ENCODE measurements around the gene CDC42EP2. TPM values are rescaled to one million over a fixed set of nuclear protein-coding genes. Genes with fewer than 3 reads are reported as not detected.

The CDC42EP2 gene, protein sequence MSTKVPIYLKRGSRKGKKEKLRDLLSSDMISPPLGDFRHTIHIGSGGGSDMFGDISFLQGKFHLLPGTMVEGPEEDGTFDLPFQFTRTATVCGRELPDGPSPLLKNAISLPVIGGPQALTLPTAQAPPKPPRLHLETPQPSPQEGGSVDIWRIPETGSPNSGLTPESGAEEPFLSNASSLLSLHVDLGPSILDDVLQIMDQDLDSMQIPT
- total RNA-seq (2012; rRNA removed) = 18.0 and 36.9 TPM in 2 replicates

DNA sequence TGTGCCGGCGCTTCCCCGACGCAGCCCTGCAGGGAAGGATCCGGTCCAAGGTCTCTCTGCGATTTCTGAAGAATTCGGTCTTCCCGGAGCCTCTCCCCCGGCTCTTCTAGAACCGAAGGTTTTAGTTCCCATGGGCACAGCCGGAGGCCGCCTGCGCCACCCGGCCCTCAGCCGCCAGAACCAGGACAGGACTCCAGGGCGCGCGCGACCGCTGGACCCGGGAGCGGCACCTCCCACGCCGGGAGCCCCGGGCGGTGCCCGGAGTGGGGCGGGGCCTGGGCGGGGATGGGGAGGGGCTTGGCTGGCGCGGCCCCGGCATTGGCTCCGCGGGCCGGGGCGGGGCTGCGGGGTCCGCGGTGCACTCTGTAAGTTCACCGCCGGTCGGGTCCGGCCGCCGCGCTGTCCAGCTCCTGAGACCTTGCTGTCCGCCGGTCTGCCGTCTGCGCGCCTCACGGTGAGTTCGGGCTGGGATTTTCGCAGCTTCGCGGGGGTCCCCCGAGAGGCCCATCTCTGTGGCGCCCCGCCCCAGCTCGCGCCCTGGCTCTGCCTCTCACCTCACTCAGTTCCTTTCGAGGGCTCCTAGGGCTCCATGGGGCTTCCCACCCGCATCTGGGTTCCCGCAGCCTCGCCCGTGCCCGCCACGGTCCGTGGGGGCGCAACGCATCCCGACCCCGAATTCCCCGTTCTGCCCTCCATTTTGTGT is at the start of gene CDC42EP2:
Gene CDC42EP2, plus strand, starts transcription at position 366 of the 703 bp plus-strand sequence. CDS start 6,033 bp downstream, outside the sequence.
- H3K4me1 ChIP-seq (ENCODE audit: control insufficient read depth, insufficient read depth, low read length) = peaks cover 53% of the 10 kb centered on the region
- peaks cover 4% of the 10 kb centered on the region for H3K36me3 ChIP-seq (ENCODE audit: insufficient read depth, low read length)
- no peaks in the 10 kb centered on the region for H3K27me3 ChIP-seq (ENCODE audit: control insufficient read depth, insufficient read depth, low read length)
- H3K4me3 ChIP-seq (ENCODE audit: low read length) = peak within 1 kb of the TSS; percentile 94
- peak within 1 kb of the TSS; percentile 90 for H3K4me2 ChIP-seq (ENCODE audit: low read length)
- peak within 1 kb of the TSS; percentile 91 for H3K9ac ChIP-seq (ENCODE audit: low read depth, low read length)
- H3K9me3 ChIP-seq (replicated peaks; ENCODE audit: low read length) = no peaks in the 10 kb centered on the region

DNA sequence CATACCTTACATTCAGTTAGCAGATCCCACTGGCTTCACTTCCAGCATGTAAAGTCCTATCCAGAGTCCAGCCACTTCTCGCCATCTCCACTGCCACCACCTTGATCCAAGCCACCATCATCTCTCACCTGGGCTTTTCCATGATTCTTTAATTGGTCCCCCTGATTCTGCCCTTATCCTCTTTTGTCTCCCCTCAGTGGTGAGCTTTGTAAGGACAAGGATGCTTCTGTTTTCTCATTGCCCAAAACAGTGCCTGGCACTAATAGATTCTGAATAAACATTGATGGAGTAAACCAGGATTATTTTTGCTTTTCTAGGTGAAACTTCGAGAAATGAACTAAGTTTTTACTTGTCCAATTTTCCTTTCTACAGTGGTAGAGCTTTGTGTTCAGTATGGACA is 48.5 kb upstream of the CDC42EP2 start:
- Histone ChIP-seq H3K36me3 (ENCODE audit: insufficient read depth, low read length) (peaks cover 16% of the 10 kb centered on the region), H3K9me3 (replicated peaks; ENCODE audit: low read length) (no peaks in the 10 kb centered on the region), H3K4me3 (ENCODE audit: low read length) (no peak overlapping the region), H3K27me3 (ENCODE audit: control insufficient read depth, insufficient read depth, low read length) (no peaks in the 10 kb centered on the region), H3K4me2 (ENCODE audit: low read length) (no peak overlapping the region), H3K9ac (ENCODE audit: low read depth, low read length) (no peak overlapping the region), H3K4me1 (ENCODE audit: control insufficient read depth, insufficient read depth, low read length) (peaks cover 9% of the 10 kb centered on the region)

DNA sequence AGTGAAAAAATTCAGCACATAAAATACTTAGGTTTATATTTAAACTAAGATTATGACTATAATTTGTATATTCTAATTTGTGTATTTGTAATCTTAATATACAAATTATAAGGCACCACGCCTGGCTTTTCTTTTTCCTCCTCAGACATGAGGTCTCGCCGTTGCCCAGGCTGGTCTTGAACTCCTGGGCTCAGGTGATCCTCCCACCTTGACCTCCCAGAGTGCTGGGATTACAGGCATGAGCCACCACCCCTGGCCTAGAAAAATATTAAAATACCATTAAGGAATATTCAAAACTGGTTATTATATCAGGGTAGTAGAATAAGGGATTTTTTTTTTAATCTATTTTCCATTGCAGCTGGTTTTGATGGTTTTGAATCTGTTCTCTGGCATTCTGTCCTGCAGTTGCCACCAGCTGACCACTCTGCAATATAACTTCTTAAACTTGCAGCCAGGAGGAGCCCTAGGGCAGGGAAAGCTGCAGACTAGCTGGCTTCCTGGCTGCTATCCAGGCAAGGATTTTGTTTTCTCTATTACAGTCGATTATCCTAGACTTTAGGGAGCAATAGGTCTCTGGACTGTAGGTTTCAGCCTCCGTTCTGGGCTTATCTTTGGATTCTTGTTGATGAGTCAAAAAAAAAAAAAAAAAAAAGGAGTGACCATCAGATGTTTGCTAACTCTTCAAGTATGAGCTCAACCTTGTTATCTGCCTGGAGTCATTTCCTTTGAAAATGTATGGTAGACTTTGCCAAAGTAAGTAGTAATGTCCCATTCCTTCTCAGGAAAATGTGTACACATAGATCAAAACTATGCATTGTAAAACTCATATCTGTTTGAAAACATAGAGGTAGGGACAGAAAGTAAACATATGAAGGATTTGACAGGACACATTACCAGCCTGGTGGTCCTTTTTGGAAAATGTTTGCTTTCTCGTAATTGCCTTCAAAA is 39.7 kb upstream of the CDC42EP2 start:
- Histone ChIP-seq H3K9me3 (replicated peaks; ENCODE audit: low read length) (no peaks in the 10 kb centered on the region), H3K4me2 (ENCODE audit: low read length) (peak overlapping the region; percentile 11), H3K4me3 (ENCODE audit: low read length) (no peak overlapping the region), H3K36me3 (ENCODE audit: insufficient read depth, low read length) (peaks cover 13% of the 10 kb centered on the region), H3K9ac (ENCODE audit: low read depth, low read length) (peak overlapping the region; percentile 10), H3K4me1 (ENCODE audit: control insufficient read depth, insufficient read depth, low read length) (peaks cover 35% of the 10 kb centered on the region), H3K27me3 (ENCODE audit: control insufficient read depth, insufficient read depth, low read length) (no peaks in the 10 kb centered on the region)

DNA sequence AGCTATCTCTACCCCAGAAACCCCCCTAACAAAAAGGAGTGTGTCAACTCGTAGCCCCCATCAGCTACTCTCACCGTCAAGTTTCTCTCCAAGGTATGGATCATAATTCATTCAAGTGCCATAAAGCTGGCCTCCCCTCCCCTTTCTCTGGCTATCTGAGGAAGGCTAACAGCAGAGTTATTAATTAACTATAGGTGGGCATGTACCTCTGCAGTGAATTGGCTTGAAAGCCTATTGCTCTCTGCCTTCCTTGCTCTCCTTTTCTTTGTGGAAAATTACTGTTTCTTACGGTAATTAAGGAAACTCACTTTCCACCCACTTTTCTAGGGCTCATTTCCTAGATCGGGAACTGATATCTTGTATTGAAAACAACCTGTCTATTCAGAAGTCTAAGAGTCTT is 38.8 kb upstream of the CDC42EP2 start:
- Histone ChIP-seq H3K36me3 (ENCODE audit: insufficient read depth, low read length) (peaks cover 12% of the 10 kb centered on the region), H3K4me3 (ENCODE audit: low read length) (no peak overlapping the region), H3K9me3 (replicated peaks; ENCODE audit: low read length) (no peaks in the 10 kb centered on the region), H3K27me3 (ENCODE audit: control insufficient read depth, insufficient read depth, low read length) (no peaks in the 10 kb centered on the region), H3K4me2 (ENCODE audit: low read length) (no peak overlapping the region), H3K4me1 (ENCODE audit: control insufficient read depth, insufficient read depth, low read length) (peaks cover 43% of the 10 kb centered on the region), H3K9ac (ENCODE audit: low read depth, low read length) (peak overlapping the region; percentile 10)

DNA sequence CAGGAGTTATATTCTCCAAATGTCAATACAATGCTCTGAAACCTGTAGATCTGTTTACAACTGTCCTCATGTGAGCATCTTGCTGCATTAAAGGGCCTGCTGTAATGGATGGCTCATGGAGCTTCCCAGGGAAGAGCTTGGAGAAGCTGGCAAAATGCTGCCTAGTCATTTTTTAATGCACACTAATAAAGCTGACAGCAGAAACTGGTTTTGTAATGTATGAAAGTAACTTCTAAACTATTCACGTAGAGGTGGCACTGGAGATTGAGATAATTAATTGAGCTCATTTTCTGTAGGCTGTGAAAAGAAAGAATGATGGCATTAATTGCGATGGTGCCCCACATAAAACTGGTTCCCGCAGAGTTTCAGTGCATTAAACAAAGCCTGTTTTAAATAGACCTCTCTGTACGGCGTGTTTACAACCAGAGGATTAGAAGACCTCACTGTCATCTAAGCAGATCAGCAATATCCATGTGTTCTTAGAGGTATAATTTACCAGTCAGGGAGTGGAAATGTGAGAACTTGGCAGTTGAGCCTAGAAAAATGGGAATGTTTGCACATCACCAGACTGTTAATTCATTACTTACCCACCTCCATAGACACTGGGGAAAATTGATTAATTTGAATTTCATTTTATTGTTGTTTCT is 36.9 kb upstream of the CDC42EP2 start:
- Histone ChIP-seq H3K9ac (ENCODE audit: low read depth, low read length) (peak overlapping the region; percentile 57), H3K4me3 (ENCODE audit: low read length) (no peak overlapping the region), H3K27me3 (ENCODE audit: control insufficient read depth, insufficient read depth, low read length) (no peaks in the 10 kb centered on the region), H3K36me3 (ENCODE audit: insufficient read depth, low read length) (peaks cover 25% of the 10 kb centered on the region), H3K9me3 (replicated peaks; ENCODE audit: low read length) (no peaks in the 10 kb centered on the region), H3K4me2 (ENCODE audit: low read length) (peak overlapping the region; percentile 17), H3K4me1 (ENCODE audit: control insufficient read depth, insufficient read depth, low read length) (peaks cover 43% of the 10 kb centered on the region)

DNA sequence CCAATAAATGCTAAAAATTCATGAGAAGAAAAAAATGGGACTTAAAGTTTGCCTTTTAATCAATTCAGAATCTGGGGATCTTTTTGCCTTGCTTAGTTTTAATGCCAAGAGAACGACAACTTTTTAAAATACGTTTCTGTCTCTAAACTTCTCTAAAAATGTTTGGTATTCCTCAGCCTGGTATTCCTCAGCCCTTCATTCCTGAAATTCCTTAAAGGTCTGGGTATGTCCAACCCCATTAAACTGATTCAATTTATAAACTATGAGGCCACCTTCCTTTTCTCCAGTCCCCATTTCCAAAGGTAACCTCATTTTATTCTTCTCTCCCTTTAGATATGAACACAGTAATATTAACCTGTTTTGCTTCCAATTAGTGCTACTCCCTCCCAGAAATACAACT is 36.3 kb upstream of the CDC42EP2 start:
- H3K36me3 ChIP-seq (ENCODE audit: insufficient read depth, low read length) = peaks cover 25% of the 10 kb centered on the region

DNA sequence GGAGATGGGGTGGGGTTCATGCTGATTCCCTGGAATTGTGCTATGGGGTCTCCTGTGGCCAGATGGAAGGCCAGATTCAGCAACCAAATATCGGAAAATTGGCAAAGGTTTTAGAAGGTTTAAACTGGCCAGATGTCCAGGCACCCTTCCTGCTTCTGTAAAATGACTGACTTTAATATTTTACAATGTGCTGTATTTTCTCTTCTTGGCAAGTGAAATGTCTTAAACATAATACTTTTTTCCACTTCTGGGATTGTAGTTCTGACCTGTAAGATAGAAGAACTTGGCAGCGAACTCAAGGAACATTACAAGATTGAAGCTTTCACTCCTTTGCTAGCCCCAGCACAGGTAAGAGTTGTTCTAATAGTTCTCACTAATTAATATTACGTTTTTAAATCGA is 35.4 kb upstream of the CDC42EP2 start:
- no peak overlapping the region for H3K4me3 ChIP-seq (ENCODE audit: low read length)

More for the DNA sequence above, 36.3 kb upstream of the CDC42EP2 start:
- peaks cover 43% of the 10 kb centered on the region for H3K4me1 ChIP-seq (ENCODE audit: control insufficient read depth, insufficient read depth, low read length)
- H3K4me3 ChIP-seq (ENCODE audit: low read length) = peak overlapping the region; percentile 13
- peak overlapping the region; percentile 57 for H3K9ac ChIP-seq (ENCODE audit: low read depth, low read length)
- H3K9me3 ChIP-seq (replicated peaks; ENCODE audit: low read length) = no peaks in the 10 kb centered on the region
- H3K27me3 ChIP-seq (ENCODE audit: control insufficient read depth, insufficient read depth, low read length) = no peaks in the 10 kb centered on the region
- H3K4me2 ChIP-seq (ENCODE audit: low read length) = peak overlapping the region; percentile 17

DNA sequence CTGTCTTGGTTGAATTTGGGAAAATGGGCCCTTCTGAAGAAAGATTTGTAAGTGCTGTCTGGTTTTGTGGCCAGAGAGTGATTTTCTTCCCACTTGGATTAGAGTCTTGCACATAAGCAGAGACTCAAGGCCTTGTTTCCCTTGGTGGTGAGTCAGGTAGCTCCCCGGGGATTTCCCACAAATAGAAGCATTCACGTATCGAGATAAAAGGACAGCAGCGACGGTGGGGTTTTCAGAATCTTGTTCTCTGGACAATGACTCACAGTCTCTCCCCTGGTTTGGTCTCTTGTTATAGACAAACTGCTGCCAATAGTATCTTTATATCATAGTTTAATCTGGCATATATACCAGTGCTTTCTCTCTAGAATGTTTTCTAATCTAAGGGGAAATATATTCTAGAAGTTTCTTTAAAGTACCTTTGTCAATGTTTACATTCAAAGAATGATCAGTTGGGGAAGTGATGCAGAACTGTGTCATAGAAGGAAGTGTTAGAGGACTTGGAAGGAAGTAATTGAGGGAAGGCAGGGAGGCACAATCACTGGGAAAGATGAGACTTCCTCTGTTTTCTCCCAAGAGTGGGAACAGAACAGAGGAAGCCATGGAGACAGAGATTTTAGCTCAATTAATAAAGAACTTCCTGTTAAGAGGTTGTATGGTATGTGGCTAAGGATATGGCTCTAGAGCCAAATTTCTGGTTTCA is 34.8 kb upstream of the CDC42EP2 start:
- H3K4me2 ChIP-seq (ENCODE audit: low read length) = peak overlapping the region; percentile 41
- H3K9ac ChIP-seq (ENCODE audit: low read depth, low read length) = peak overlapping the region; percentile 57
- H3K27me3 ChIP-seq (ENCODE audit: control insufficient read depth, insufficient read depth, low read length) = no peaks in the 10 kb centered on the region
- H3K9me3 ChIP-seq (replicated peaks; ENCODE audit: low read length) = no peaks in the 10 kb centered on the region
- H3K4me3 ChIP-seq (ENCODE audit: low read length) = no peak overlapping the region
- H3K4me1 ChIP-seq (ENCODE audit: control insufficient read depth, insufficient read depth, low read length) = peaks cover 43% of the 10 kb centered on the region
- H3K36me3 ChIP-seq (ENCODE audit: insufficient read depth, low read length) = peaks cover 25% of the 10 kb centered on the region

More for the DNA sequence above, 35.4 kb upstream of the CDC42EP2 start:
- Histone ChIP-seq H3K9ac (ENCODE audit: low read depth, low read length) (peak overlapping the region; percentile 57), H3K4me2 (ENCODE audit: low read length) (peak overlapping the region; percentile 41), H3K27me3 (ENCODE audit: control insufficient read depth, insufficient read depth, low read length) (no peaks in the 10 kb centered on the region), H3K36me3 (ENCODE audit: insufficient read depth, low read length) (peaks cover 25% of the 10 kb centered on the region), H3K9me3 (replicated peaks; ENCODE audit: low read length) (no peaks in the 10 kb centered on the region), H3K4me1 (ENCODE audit: control insufficient read depth, insufficient read depth, low read length) (peaks cover 43% of the 10 kb centered on the region)

DNA sequence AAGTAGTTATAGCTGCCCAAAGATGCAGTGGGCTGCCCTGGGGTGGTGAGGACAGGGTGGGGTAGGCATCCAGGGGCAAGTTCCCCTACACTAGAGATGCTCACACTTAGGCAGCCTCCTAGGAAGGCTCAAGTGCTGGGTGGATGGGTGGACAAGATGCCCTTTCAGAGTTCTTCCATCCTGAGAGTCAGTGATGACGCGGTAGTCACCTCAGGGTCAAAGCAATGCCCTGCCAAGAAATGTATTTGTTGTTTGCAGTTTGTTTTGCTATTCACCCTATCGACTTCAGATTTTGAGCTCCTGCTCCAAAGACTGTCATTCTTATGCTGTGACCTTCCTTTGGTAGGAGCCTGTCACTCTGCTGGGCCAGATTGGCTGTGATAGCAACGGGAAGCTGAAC is 34.0 kb upstream of the CDC42EP2 start:
- Histone ChIP-seq H3K4me2 (ENCODE audit: low read length) (no peak overlapping the region), H3K9ac (ENCODE audit: low read depth, low read length) (peak overlapping the region; percentile 57), H3K4me3 (ENCODE audit: low read length) (no peak overlapping the region), H3K27me3 (ENCODE audit: control insufficient read depth, insufficient read depth, low read length) (no peaks in the 10 kb centered on the region), H3K4me1 (ENCODE audit: control insufficient read depth, insufficient read depth, low read length) (peaks cover 38% of the 10 kb centered on the region), H3K36me3 (ENCODE audit: insufficient read depth, low read length) (peaks cover 25% of the 10 kb centered on the region), H3K9me3 (replicated peaks; ENCODE audit: low read length) (no peaks in the 10 kb centered on the region)

DNA sequence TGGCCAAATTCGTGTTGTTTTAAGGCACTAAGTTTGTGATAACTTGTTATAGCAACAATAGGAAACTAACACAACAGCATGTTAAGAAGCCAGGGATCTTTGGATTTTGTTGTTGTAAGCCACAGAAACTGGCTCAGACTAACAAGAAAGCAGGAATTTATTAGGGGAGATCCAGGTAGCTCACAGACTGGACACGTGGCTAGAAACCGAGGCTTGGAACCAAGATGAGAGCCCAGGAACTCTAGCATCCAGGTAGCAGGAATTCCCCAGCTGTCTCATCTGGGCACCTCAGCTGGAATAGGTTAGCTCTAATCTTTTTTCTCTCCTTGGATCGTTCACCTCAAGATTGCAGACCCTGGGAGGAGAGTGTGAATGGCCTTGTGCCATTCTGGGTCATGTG is 28.0 kb upstream of the CDC42EP2 start:
- no peak overlapping the region for H3K4me3 ChIP-seq (ENCODE audit: low read length)
- H3K9me3 ChIP-seq (replicated peaks; ENCODE audit: low read length) = no peaks in the 10 kb centered on the region
- H3K4me2 ChIP-seq (ENCODE audit: low read length) = no peak overlapping the region
- peaks cover 30% of the 10 kb centered on the region for H3K36me3 ChIP-seq (ENCODE audit: insufficient read depth, low read length)
- peaks cover 16% of the 10 kb centered on the region for H3K4me1 ChIP-seq (ENCODE audit: control insufficient read depth, insufficient read depth, low read length)
- H3K9ac ChIP-seq (ENCODE audit: low read depth, low read length) = no peak overlapping the region
- H3K27me3 ChIP-seq (ENCODE audit: control insufficient read depth, insufficient read depth, low read length) = no peaks in the 10 kb centered on the region
